HepG2 (cell line): ENCODE results near the gene OSBPL10. TPM values are rescaled to one million over a fixed set of nuclear protein-coding genes. Genes with fewer than 3 reads are reported as not detected.

Experiments used
- GZF1 ChIP-seq: sonication (generic); formaldehyde crosslinking; IDR thresholded peaks from 2 replicates; pipeline ENCODE4 v1.5.1; 2020; ENCODE audit warnings: mild to moderate bottlenecking, missing genetic modification reagents
- PHB2 ChIP-seq: fragments of 450-650 bp; IDR thresholded peaks from 2 replicates; pipeline ENCODE4 v1.6.1; 2018; ENCODE audit not compliant: partially characterized antibody
- POLR2G ChIP-seq: fragments of 200-400 bp; formaldehyde crosslinking; IDR thresholded peaks from 2 replicates; pipeline ENCODE4 v1.6.1; 2018; ENCODE audit warnings: mild to moderate bottlenecking, low read depth, low read length, moderate library complexity
- ZBTB38 ChIP-seq: sonication (generic); formaldehyde crosslinking; IDR thresholded peaks from 2 replicates; pipeline ENCODE4 v1.5.1; 2020; ENCODE audit warnings: mild to moderate bottlenecking, missing genetic modification reagents
- ZIK1 ChIP-seq: sonication (generic); formaldehyde crosslinking; IDR thresholded peaks from 2 replicates; pipeline ENCODE4 v1.5.0; 2020; ENCODE audit warnings: mild to moderate bottlenecking, low read depth, missing genetic modification reagents, borderline replicate concordance
- ZNF143 ChIP-seq: sonication (generic); formaldehyde crosslinking; IDR thresholded peaks from 2 replicates; pipeline ENCODE4 v1.4.0; 2020; ENCODE audit warnings: missing genetic modification reagents
- polyA plus RNA-seq, 8 experiments: library from polyadenylated mRNA; depleted of rRNA in 3 of 8; stranded (reverse) in 7 of 8; unstranded in 1 of 8; fragments of >200 nt; fragmentation: Illumina TruSeq in 4 of 8; extraction: Trizol in 4 of 8; gene quantifications; 2 replicates each; pipeline versions ENCODE4 v1.2.1 to v1.2.3, GENCODE V29; 2011 to 2016; ENCODE audit warnings: low read depth in 4 of 8, missing spikeins in 1 of 8, mixed read lengths in 1 of 8; ENCODE audit not compliant: insufficient read depth in 1 of 8
- total RNA-seq, 5 experiments: library from RNA; depleted of rRNA; stranded (reverse); fragments of >200 nt; fragmentation: Illumina TruSeq; extraction: Trizol; gene quantifications; 2 replicates each; pipeline ENCODE4 v1.2.3, GENCODE V29; 2016; ENCODE audit warnings: low read depth in 1 of 5
- TF ChIP-seq, protein P1 (sequence below): sonication (generic); formaldehyde crosslinking; IDR thresholded peaks from 2 replicates; pipeline ENCODE4 v1.5.0; 2020; ENCODE audit warnings: mild to moderate bottlenecking, missing genetic modification reagents, borderline replicate concordance
- TF ChIP-seq, protein P2 (sequence below): sonication (generic); formaldehyde crosslinking; IDR thresholded peaks from 2 replicates; pipeline ENCODE4 v1.8.0; 2022; ENCODE audit warnings: missing genetic modification reagents, mild to moderate bottlenecking, inconsistent platforms, borderline replicate concordance
- TF ChIP-seq, protein P3 (sequence below): sonication (generic); formaldehyde crosslinking; IDR thresholded peaks from 2 replicates; pipeline ENCODE4 v1.8.0; 2022; ENCODE audit warnings: low read depth, missing genetic modification reagents
- TF ChIP-seq, protein P4 (sequence below): sonication (generic); formaldehyde crosslinking; IDR thresholded peaks from 2 replicates; pipeline ENCODE4 v1.4.0; 2020; ENCODE audit warnings: missing genetic modification reagents
- TF ChIP-seq, protein P5 (sequence below): sonication (generic); formaldehyde crosslinking; conservative IDR thresholded peaks from 2 replicates; pipeline ENCODE4 v1.8.1; 2023; ENCODE audit warnings: missing genetic modification reagents

Gene OSBPL10
- total and polyA plus RNA-seq, 2 of the 13 experiments (the other 11 are each of a cell fraction or from before 2014, with no cell fraction given), result 10.3 to 28.6 TPM

DNA sequence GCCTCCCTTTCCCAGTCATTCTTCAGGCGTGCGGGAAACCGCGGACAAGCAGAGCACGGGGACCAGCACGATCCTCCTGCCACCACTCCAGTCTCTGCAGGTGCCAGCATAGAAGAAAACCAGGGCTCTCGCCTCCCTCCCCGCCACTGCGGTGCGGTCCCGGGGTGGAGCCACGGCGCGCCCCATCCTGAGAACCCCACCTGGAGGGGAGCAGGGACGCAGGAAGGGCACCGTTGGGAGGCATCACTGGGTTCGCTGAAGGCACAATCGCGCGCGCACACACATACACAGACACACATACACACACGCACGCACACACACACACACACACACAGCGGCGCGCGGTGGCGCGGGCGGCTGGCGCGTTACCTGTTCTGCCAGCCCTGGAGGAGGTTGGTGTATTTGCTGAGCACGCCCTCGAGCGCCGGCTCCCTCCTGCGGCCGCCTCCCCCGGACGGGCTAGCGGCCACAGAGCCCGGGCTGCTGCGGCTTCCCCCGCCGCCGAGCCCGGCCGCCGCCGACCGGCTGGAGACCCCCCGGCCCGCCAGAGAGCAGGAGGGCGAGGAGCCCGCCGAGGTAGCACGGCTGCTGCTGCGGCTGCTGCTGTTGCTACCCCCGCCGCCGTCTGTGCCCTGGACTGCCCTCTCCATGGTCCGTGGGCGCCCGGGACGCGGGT lies 394 bp downstream of the OSBPL10 start (continued):
- TF ChIP-seq, protein P1, sequence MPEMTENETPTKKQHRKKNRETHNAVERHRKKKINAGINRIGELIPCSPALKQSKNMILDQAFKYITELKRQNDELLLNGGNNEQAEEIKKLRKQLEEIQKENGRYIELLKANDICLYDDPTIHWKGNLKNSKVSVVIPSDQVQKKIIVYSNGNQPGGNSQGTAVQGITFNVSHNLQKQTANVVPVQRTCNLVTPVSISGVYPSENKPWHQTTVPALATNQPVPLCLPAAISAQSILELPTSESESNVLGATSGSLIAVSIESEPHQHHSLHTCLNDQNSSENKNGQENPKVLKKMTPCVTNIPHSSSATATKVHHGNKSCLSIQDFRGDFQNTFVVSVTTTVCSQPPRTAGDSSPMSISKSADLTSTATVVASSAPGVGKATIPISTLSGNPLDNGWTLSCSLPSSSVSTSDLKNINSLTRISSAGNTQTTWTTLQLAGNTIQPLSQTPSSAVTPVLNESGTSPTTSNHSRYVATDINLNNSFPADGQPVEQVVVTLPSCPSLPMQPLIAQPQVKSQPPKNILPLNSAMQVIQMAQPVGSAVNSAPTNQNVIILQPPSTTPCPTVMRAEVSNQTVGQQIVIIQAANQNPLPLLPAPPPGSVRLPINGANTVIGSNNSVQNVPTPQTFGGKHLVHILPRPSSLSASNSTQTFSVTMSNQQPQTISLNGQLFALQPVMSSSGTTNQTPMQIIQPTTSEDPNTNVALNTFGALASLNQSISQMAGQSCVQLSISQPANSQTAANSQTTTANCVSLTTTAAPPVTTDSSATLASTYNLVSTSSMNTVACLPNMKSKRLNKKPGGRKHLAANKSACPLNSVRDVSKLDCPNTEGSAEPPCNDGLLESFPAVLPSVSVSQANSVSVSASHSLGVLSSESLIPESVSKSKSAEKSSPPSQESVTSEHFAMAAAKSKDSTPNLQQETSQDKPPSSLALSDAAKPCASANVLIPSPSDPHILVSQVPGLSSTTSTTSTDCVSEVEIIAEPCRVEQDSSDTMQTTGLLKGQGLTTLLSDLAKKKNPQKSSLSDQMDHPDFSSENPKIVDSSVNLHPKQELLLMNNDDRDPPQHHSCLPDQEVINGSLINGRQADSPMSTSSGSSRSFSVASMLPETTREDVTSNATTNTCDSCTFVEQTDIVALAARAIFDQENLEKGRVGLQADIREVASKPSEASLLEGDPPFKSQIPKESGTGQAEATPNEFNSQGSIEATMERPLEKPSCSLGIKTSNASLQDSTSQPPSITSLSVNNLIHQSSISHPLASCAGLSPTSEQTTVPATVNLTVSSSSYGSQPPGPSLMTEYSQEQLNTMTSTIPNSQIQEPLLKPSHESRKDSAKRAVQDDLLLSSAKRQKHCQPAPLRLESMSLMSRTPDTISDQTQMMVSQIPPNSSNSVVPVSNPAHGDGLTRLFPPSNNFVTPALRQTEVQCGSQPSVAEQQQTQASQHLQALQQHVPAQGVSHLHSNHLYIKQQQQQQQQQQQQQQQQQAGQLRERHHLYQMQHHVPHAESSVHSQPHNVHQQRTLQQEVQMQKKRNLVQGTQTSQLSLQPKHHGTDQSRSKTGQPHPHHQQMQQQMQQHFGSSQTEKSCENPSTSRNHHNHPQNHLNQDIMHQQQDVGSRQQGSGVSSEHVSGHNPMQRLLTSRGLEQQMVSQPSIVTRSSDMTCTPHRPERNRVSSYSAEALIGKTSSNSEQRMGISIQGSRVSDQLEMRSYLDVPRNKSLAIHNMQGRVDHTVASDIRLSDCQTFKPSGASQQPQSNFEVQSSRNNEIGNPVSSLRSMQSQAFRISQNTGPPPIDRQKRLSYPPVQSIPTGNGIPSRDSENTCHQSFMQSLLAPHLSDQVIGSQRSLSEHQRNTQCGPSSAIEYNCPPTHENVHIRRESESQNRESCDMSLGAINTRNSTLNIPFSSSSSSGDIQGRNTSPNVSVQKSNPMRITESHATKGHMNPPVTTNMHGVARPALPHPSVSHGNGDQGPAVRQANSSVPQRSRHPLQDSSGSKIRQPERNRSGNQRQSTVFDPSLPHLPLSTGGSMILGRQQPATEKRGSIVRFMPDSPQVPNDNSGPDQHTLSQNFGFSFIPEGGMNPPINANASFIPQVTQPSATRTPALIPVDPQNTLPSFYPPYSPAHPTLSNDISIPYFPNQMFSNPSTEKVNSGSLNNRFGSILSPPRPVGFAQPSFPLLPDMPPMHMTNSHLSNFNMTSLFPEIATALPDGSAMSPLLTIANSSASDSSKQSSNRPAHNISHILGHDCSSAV (CRISPR knock-in tag), result no peak
- TF ChIP-seq, protein P2, sequence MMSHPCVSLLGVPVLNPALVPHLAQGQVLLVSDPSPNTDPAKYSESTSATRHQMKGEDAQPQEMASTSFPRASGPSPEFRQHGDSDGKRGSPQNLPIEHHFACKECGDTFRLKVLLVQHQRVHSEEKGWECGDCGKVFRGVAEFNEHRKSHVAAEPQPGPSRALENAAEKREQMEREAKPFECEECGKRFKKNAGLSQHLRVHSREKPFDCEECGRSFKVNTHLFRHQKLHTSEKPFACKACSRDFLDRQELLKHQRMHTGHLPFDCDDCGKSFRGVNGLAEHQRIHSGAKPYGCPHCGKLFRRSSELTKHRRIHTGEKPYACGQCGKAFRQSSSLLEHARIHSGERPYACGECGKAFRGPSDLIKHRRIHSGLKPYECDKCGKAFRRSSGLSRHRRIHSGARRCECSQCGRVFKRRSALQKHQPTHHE (CRISPR knock-in tag), result no peak
- TF ChIP-seq, protein P3, sequence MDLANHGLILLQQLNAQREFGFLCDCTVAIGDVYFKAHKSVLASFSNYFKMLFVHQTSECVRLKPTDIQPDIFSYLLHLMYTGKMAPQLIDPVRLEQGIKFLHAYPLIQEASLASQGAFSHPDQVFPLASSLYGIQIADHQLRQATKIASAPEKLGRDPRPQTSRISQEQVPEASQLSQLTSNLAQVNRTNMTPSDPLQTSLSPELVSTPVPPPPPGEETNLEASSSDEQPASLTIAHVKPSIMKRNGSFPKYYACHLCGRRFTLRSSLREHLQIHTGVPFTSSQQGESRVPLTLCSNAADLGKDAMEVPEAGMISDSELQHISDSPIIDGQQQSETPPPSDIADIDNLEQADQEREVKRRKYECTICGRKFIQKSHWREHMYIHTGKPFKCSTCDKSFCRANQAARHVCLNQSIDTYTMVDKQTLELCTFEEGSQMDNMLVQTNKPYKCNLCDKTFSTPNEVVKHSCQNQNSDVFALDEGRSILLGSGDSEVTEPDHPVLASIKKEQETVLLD (CRISPR knock-in tag), result no peak; the same call in 1 of the 2 replicates
- peak; percentile 12; the same call in 1 of the 2 replicates for TF ChIP-seq POLR2G
- TF ChIP-seq, protein P4, sequence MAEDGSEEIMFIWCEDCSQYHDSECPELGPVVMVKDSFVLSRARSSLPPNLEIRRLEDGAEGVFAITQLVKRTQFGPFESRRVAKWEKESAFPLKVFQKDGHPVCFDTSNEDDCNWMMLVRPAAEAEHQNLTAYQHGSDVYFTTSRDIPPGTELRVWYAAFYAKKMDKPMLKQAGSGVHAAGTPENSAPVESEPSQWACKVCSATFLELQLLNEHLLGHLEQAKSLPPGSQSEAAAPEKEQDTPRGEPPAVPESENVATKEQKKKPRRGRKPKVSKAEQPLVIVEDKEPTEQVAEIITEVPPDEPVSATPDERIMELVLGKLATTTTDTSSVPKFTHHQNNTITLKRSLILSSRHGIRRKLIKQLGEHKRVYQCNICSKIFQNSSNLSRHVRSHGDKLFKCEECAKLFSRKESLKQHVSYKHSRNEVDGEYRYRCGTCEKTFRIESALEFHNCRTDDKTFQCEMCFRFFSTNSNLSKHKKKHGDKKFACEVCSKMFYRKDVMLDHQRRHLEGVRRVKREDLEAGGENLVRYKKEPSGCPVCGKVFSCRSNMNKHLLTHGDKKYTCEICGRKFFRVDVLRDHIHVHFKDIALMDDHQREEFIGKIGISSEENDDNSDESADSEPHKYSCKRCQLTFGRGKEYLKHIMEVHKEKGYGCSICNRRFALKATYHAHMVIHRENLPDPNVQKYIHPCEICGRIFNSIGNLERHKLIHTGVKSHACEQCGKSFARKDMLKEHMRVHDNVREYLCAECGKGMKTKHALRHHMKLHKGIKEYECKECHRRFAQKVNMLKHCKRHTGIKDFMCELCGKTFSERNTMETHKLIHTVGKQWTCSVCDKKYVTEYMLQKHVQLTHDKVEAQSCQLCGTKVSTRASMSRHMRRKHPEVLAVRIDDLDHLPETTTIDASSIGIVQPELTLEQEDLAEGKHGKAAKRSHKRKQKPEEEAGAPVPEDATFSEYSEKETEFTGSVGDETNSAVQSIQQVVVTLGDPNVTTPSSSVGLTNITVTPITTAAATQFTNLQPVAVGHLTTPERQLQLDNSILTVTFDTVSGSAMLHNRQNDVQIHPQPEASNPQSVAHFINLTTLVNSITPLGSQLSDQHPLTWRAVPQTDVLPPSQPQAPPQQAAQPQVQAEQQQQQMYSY (CRISPR knock-in tag), result 0 out of 2 replicates have a peak, but pooled peaks have one; percentile 40
- TF ChIP-seq ZBTB38, result no peak; the same call in 1 of the 2 replicates
- TF ChIP-seq PHB2, result no peak
- no peak for TF ChIP-seq GZF1 (CRISPR knock-in tag)
- TF ChIP-seq, protein P5, sequence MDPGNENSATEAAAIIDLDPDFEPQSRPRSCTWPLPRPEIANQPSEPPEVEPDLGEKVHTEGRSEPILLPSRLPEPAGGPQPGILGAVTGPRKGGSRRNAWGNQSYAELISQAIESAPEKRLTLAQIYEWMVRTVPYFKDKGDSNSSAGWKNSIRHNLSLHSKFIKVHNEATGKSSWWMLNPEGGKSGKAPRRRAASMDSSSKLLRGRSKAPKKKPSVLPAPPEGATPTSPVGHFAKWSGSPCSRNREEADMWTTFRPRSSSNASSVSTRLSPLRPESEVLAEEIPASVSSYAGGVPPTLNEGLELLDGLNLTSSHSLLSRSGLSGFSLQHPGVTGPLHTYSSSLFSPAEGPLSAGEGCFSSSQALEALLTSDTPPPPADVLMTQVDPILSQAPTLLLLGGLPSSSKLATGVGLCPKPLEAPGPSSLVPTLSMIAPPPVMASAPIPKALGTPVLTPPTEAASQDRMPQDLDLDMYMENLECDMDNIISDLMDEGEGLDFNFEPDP (CRISPR knock-in tag), result no peak
- TF ChIP-seq ZNF143, result no peak
- peak; percentile 25; the same call in 1 of the 2 replicates for TF ChIP-seq ZIK1 (CRISPR knock-in tag)
